Type B pancreatic cell (in vitro differentiated cells): Measurements from ENCODE around the gene KPNA6. TPM values are rescaled to one million over a fixed set of nuclear protein-coding genes. Genes with fewer than 3 reads are reported as not detected.

Experiments
- DNase-seq: peaks from one replicate; pipeline ENCODE4 v3.0.0; 2021; ENCODE audit warnings: mixed read lengths; ENCODE audit not compliant: unreplicated experiment; ENCODE audit errors: extremely low spot score
- H3K27ac Mint-ChIP-seq: 2 replicates; pipeline ENCODE4 v1.8.0; 2021; ENCODE audit warnings: mild to moderate bottlenecking, mixed read lengths
- H3K27me3 Mint-ChIP-seq: 2 replicates; pipeline ENCODE4 v1.8.0; 2021; ENCODE audit warnings: mixed read lengths
- H3K36me3 Mint-ChIP-seq: 2 replicates; pipeline ENCODE4 v1.8.0; 2021; ENCODE audit warnings: mixed read lengths
- H3K4me1 Mint-ChIP-seq: one replicate; pipeline ENCODE4 v1.8.0; 2021; ENCODE audit warnings: mixed read lengths; ENCODE audit not compliant: unreplicated experiment
- H3K4me3 Mint-ChIP-seq: 2 replicates; pipeline ENCODE4 v1.8.0; 2021; ENCODE audit warnings: mild to moderate bottlenecking, mixed read lengths
- H3K9me3 Mint-ChIP-seq: 2 replicates; pipeline ENCODE4 v1.8.0; 2021; ENCODE audit warnings: mixed read lengths
- CTCF ChIP-seq: fragments of 200-600 bp; sonication (generic); conservative IDR thresholded peaks from 2 replicates; pipeline ENCODE4 v1.5.0; 2021; ENCODE audit warnings: antibody characterized with exemption, mild to moderate bottlenecking
- total RNA-seq: library from RNA; stranded (reverse); gene quantifications from 2 replicates; pipeline ENCODE4 v1.2.1, GENCODE V29; 2021; ENCODE audit warnings: low replicate concordance

The KPNA6 gene
- total RNA-seq, 1 donor from 2014 or later, result 76.2 TPM

- H3K27me3 Mint-ChIP-seq, result no peaks in the 10 kb centered on the region
- no peak for TF ChIP-seq CTCF
- H3K9me3 Mint-ChIP-seq, result no peaks in the 10 kb centered on the region
- peaks cover 33% of the 10 kb centered on the region for H3K4me1 Mint-ChIP-seq
- H3K4me3 Mint-ChIP-seq, result peak overlapping the region; percentile 96
- H3K27ac Mint-ChIP-seq, result peak overlapping the region; percentile 90
- H3K36me3 Mint-ChIP-seq, result peaks cover 38% of the 10 kb centered on the region
- no peak for DNase-seq
Observed at GRCh38 chr1:32181563-32181962, 73.7 kb downstream of the KPNA6 start.

GRCh38 chr1:32182060-32182459 lies 74.2 kb downstream of the KPNA6 start:
- Mint-ChIP-seq H3K4me1 (peaks cover 33% of the 10 kb centered on the region), H3K27me3 (no peaks in the 10 kb centered on the region), H3K9me3 (no peaks in the 10 kb centered on the region), H3K4me3 (peak overlapping the region; percentile 44), H3K27ac (no peak overlapping the region), H3K36me3 (peaks cover 39% of the 10 kb centered on the region)
- TF ChIP-seq CTCF, result no peak
- no peak for DNase-seq

GRCh38 chr1:32184650-32185049 lies 76.8 kb downstream of the KPNA6 start:
- no peak for TF ChIP-seq CTCF
- no peaks in the 10 kb centered on the region for H3K9me3 Mint-ChIP-seq
- no peak for DNase-seq
- no peak overlapping the region for H3K4me3 Mint-ChIP-seq
- peaks cover 33% of the 10 kb centered on the region for H3K4me1 Mint-ChIP-seq
- H3K27ac Mint-ChIP-seq, result no peak overlapping the region
- no peaks in the 10 kb centered on the region for H3K27me3 Mint-ChIP-seq
- peaks cover 39% of the 10 kb centered on the region for H3K36me3 Mint-ChIP-seq

- DNase-seq, result no peak
- Mint-ChIP-seq H3K36me3 (peaks cover 36% of the 10 kb centered on the region), H3K27me3 (no peaks in the 10 kb centered on the region), H3K4me3 (no peak overlapping the region), H3K4me1 (peaks cover 24% of the 10 kb centered on the region), H3K9me3 (no peaks in the 10 kb centered on the region), H3K27ac (peak overlapping the region; percentile 1)
- no peak for TF ChIP-seq CTCF
Observed at GRCh38 chr1:32186077-32186476, 78.2 kb downstream of the KPNA6 start.

- H3K4me3 Mint-ChIP-seq, result no peak overlapping the region
- peak overlapping the region; percentile 1 for H3K27ac Mint-ChIP-seq
- DNase-seq, result no peak
- TF ChIP-seq CTCF, result no peak
- H3K4me1 Mint-ChIP-seq, result peaks cover 20% of the 10 kb centered on the region
- peaks cover 36% of the 10 kb centered on the region for H3K36me3 Mint-ChIP-seq
- H3K27me3 Mint-ChIP-seq, result no peaks in the 10 kb centered on the region
- no peaks in the 10 kb centered on the region for H3K9me3 Mint-ChIP-seq
Observed at GRCh38 chr1:32186491-32186890, 78.6 kb downstream of the KPNA6 start.

GRCh38 chr1:32187850-32188249 lies 80.0 kb downstream of the KPNA6 start:
- Mint-ChIP-seq H3K9me3 (no peaks in the 10 kb centered on the region), H3K27me3 (no peaks in the 10 kb centered on the region), H3K27ac (no peak overlapping the region), H3K36me3 (peaks cover 44% of the 10 kb centered on the region), H3K4me1 (peaks cover 18% of the 10 kb centered on the region), H3K4me3 (no peak overlapping the region)
- TF ChIP-seq CTCF, result no peak
- DNase-seq, result no peak
